Choroid plexus epithelial cell (primary cell): Measurements from ENCODE around the gene ZWINT.

ENCODE experiments used
- DNase-seq: peaks from one replicate; pipeline ENCODE4 v3.0.0-alpha.2; 2010; ENCODE audit warnings: low read depth
- H3K4me3 ChIP-seq: 2 replicates; pipeline ENCODE4 v1.5.1; 2011; ENCODE audit warnings: low read depth, mild to moderate bottlenecking, control low read depth, low read length, moderate library complexity
- CTCF ChIP-seq: conservative IDR thresholded peaks from 2 replicates; pipeline ENCODE4 v1.5.1; 2011; ENCODE audit warnings: low read depth, mild to moderate bottlenecking, control low read depth, inconsistent platforms, low read length, moderate library complexity

ZWINT gene

DNA sequence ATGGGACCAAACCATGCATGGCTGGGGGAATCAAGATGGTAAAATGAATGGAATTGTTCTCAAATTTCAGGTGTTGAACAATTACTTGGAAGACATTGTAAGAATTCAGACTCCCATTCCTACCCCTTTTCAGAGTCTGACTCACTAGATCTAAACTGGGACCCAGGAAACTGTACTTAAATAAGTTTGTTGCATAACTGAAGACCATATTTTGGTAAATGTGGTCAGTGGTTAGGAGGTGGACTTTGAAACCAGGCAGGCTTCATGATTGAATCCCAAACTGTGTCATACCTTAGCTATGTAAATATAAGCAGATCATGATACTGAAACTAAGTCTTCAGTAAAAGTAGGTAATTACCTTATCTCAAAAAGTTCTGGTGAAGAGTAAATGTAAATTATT, 41.7 kb downstream of the ZWINT start:
- no peak overlapping the region for H3K4me3 ChIP-seq
- DNase-seq: peak; percentile 0
- no peak for TF ChIP-seq CTCF

GRCh38 chr10:56318816-56319215, 42.2 kb downstream of the ZWINT start:
- TF ChIP-seq CTCF: no peak
- no peak for DNase-seq
- no peak overlapping the region for H3K4me3 ChIP-seq

GRCh38 chr10:56317603-56318002, 43.5 kb downstream of the ZWINT start:
- DNase-seq: no peak
- no peak for TF ChIP-seq CTCF
- H3K4me3 ChIP-seq: no peak overlapping the region

GRCh38 chr10:56316603-56317002, 44.5 kb downstream of the ZWINT start:
- no peak for DNase-seq
- TF ChIP-seq CTCF: no peak
- no peak overlapping the region for H3K4me3 ChIP-seq
